ENCODE measurements around the gene MAD1L1.
"Not testable (repeated sequence)": the region's sequence is repeated elsewhere in the genome, so short reads cannot be mapped to it uniquely, and the experiment has no call there.

DNA sequence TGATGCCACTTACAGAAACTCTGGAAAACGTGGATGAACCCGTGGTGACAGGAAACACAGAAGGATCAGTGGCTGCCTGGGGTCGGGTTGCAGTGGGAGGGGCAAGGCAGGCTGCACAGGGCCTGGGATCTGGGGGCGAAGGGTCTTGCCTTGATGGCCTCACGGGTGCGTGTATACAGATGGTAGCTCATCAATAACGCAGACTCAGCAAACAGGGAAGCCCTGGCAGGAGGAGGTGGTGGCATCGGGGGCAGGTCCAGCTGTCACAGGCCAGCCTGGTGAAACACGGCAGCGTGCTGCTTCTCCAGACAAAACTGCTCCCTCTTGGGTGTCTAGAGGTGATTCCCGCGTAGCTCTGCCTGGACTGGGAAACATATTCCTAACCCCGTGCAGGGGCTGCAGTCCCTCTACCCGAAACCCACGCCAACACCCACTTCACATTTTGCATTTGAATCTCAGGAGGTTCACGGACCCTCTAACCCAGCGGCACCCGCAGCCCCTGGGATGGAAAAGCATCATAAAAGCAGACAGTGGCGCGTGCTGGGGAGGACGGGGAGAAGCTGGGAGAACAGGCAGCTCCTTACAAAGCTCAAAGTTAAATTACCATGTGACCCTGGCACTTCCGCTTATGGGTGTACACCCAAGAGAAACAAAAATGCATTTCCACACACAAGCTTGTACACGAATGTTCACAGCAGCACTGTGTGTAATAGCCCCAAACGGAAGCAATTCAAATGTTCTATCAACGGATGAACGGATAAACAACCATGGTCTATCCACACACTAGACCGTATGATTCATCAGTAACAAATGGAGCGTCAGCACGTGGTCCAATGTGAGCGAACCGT is 394.8 kb downstream of the MAD1L1 start:
- not testable (repeated sequence) for TF ChIP-seq POLR2A (IDR thresholded peaks at IDR 0.05)
- TF ChIP-seq, protein P1, sequence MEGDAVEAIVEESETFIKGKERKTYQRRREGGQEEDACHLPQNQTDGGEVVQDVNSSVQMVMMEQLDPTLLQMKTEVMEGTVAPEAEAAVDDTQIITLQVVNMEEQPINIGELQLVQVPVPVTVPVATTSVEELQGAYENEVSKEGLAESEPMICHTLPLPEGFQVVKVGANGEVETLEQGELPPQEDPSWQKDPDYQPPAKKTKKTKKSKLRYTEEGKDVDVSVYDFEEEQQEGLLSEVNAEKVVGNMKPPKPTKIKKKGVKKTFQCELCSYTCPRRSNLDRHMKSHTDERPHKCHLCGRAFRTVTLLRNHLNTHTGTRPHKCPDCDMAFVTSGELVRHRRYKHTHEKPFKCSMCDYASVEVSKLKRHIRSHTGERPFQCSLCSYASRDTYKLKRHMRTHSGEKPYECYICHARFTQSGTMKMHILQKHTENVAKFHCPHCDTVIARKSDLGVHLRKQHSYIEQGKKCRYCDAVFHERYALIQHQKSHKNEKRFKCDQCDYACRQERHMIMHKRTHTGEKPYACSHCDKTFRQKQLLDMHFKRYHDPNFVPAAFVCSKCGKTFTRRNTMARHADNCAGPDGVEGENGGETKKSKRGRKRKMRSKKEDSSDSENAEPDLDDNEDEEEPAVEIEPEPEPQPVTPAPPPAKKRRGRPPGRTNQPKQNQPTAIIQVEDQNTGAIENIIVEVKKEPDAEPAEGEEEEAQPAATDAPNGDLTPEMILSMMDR (IDR thresholded peaks at IDR 0.05), result not testable (repeated sequence)
